K562 (cell line): ENCODE results near the gene MYO15B. TPM values are rescaled to one million over a fixed set of nuclear protein-coding genes. Genes with fewer than 3 reads are reported as not detected.

Source experiments
- ATAC-seq: fragments of 200-7000 bp; cut with Tn5 transposase; 3 replicates; pipeline ENCODE4 v1.9.1; 2020; ENCODE audit warnings: moderate library complexity
- BruUV-seq: library from RNA; stranded (reverse); fragments of 400-500 nt; replicated peaks from 2 replicates; lab custom pipeline; 2021; lab: Mats Ljungman, UMichigan
- CTCF ChIA-PET: fragments of 300-600 bp; formaldehyde crosslinking; extraction: SDS; loops from one replicate; lab custom pipeline; 2021; ENCODE audit warnings: low intra/inter-chr PET ratio; lab: Yijun Ruan, JAX
- POLR2A ChIA-PET: fragments of 300-600, 350-650 bp; sonication (Branson Sonifier 250); formaldehyde crosslinking; extraction: SDS; loops from one replicate; lab custom pipeline; 2021; ENCODE audit warnings: antibody characterized with exemption, inconsistent platforms; lab: Yijun Ruan, JAX
- DNase-seq, 4 experiments: peaks; one replicate each; pipeline versions ENCODE4 v3.0.0 to v3.0.0-alpha.2; 2011 to 2018; ENCODE audit warnings: low spot score in 3 of 4, mixed read lengths in 3 of 4; ENCODE audit errors: extremely low read depth in 1 of 4
- FAIRE-seq: peaks from 2 replicates; lab custom pipeline; 2011; peaks lifted over from hg19 to GRCh38; lab: Jason Lieb, UNC
- H2AFZ ChIP-seq: 2 replicates; pipeline ENCODE4 v1.6.0; 2011; ENCODE audit warnings: low read depth, low read length, control low read depth, inconsistent platforms
- H3K27ac ChIP-seq: fragments of 200-600 bp; 3 replicates; pipeline ENCODE4 v1.8.0; 2011; ENCODE audit warnings: low read depth, mild to moderate bottlenecking, control low read depth, inconsistent platforms, low read length, moderate library complexity, mixed read lengths; ENCODE audit errors: extremely low read depth
- H3K27me3 ChIP-seq, 2 experiments: fragments of 300-600 bp in 1 of 2; 2 replicates in 1 of 2; 3 replicates in 1 of 2; pipeline versions ENCODE4 v1.6.0 to v1.8.0; 2011; ENCODE audit warnings: inconsistent platforms in 2 of 2, low read length in 2 of 2, mild to moderate bottlenecking in 1 of 2, mixed read lengths in 1 of 2, moderate library complexity in 1 of 2; ENCODE audit not compliant: control insufficient read depth in 2 of 2, insufficient read depth in 2 of 2
- H3K36me3 ChIP-seq: fragments of 300-600 bp; 3 replicates; pipeline ENCODE4 v1.8.0; 2011; ENCODE audit warnings: mild to moderate bottlenecking, low read length, inconsistent platforms; ENCODE audit not compliant: control insufficient read depth, insufficient read depth
- H3K4me1 ChIP-seq, 2 experiments: fragments of 200-600 bp in 1 of 2; replicated peaks in 1 of 2; 2 replicates in 1 of 2; 3 replicates in 1 of 2; pipeline versions ENCODE4 v1.5.1 to v1.8.0; 2011; ENCODE audit warnings: inconsistent platforms in 2 of 2, low read length in 2 of 2, mild to moderate bottlenecking in 1 of 2, mixed read lengths in 1 of 2, moderate library complexity in 1 of 2; ENCODE audit not compliant: control insufficient read depth in 2 of 2, insufficient read depth in 2 of 2
- H3K4me2 ChIP-seq: 2 replicates; pipeline ENCODE4 v1.6.1; 2011; ENCODE audit warnings: low read length, control low read depth, inconsistent platforms, mixed read lengths; ENCODE audit not compliant: insufficient read depth
- H3K4me3 ChIP-seq: fragments of 200-600 bp; sonication (generic), shearing (Covaris generic); 2 replicates; pipeline ENCODE4 v1.5.1; 2016; ENCODE audit warnings: control low read depth, inconsistent platforms
- H3K79me2 ChIP-seq: fragments of 200-600 bp; 3 replicates; pipeline ENCODE4 v1.8.0; 2011; ENCODE audit warnings: low read length, inconsistent platforms; ENCODE audit not compliant: control insufficient read depth, insufficient read depth
- H3K9ac ChIP-seq, 2 experiments: 2 replicates each; pipeline versions ENCODE4 v1.6.0 to v1.6.1; 2011; ENCODE audit warnings: low read depth in 2 of 2, low read length in 2 of 2, control low read depth in 1 of 2, inconsistent platforms in 1 of 2, mild to moderate bottlenecking in 1 of 2, mixed read lengths in 1 of 2; ENCODE audit not compliant: insufficient read depth in 1 of 2
- H3K9me1 ChIP-seq: one replicate; pipeline ENCODE4 v1.6.0; 2011; ENCODE audit warnings: inconsistent platforms, mild to moderate bottlenecking, low read length, moderate library complexity; ENCODE audit not compliant: control insufficient read depth, insufficient read depth
- H3K9me3 ChIP-seq: replicated peaks from 2 replicates; pipeline ENCODE4 v1.5.1; 2011; ENCODE audit warnings: low read depth, low read length, inconsistent platforms; ENCODE audit not compliant: control insufficient read depth, insufficient read depth
- H4K20me1 ChIP-seq: replicated peaks from 2 replicates; pipeline ENCODE4 v1.6.1; 2011; ENCODE audit warnings: low read length, inconsistent platforms, mixed read lengths; ENCODE audit not compliant: control insufficient read depth, insufficient read depth
- AFF4 ChIP-seq: sonication (generic); formaldehyde crosslinking; IDR thresholded peaks from 2 replicates; pipeline ENCODE4 v1.8.0; 2023; ENCODE audit warnings: mild to moderate bottlenecking, missing genetic modification reagents
- KDM5B ChIP-seq: fragments of 200-600 bp; sonication (generic); IDR thresholded peaks from 2 replicates; pipeline ENCODE4 v1.6.1; 2012; ENCODE audit warnings: low read depth, mild to moderate bottlenecking, moderate library complexity, low read length, control low read depth, inconsistent platforms; ENCODE audit not compliant: insufficient replicate concordance
- NEUROD1 ChIP-seq: fragments of 150-350 bp; IDR thresholded peaks from 2 replicates; pipeline ENCODE4 v1.6.1; 2014; ENCODE audit warnings: borderline replicate concordance, low read length, low read depth; ENCODE audit not compliant: partially characterized antibody
- PCBP1 ChIP-seq: fragments of 200-400 bp; formaldehyde crosslinking; IDR thresholded peaks from 2 replicates; pipeline ENCODE4 v1.6.1; 2018; ENCODE audit warnings: mild to moderate bottlenecking, low read depth, low read length; ENCODE audit not compliant: poor library complexity, severe bottlenecking
- POLR2AphosphoS2 ChIP-seq: IDR thresholded peaks from 2 replicates; pipeline ENCODE4 v1.6.1; 2012; ENCODE audit warnings: low read length, improper control_type of control experiment
- RHOXF2B ChIP-seq: fragments of 250-450 bp; sonication (Bioruptor Pico); conservative IDR thresholded peaks from 2 replicates; pipeline ENCODE4 v1.5.1; 2021
- SIN3B ChIP-seq: fragments of 450-650 bp; IDR thresholded peaks from 2 replicates; pipeline ENCODE4 v1.6.1; 2017; ENCODE audit warnings: low read depth, mild to moderate bottlenecking, moderate library complexity
- SMC3 ChIP-seq: conservative IDR thresholded peaks from 2 replicates; pipeline ENCODE4 v1.6.1; 2011; ENCODE audit warnings: low read depth, low read length, improper control_type of control experiment; ENCODE audit not compliant: insufficient read depth
- TAF9B ChIP-seq: fragments of 450-650 bp; IDR thresholded peaks from 2 replicates; pipeline ENCODE4 v1.6.1; 2018; ENCODE audit warnings: mild to moderate bottlenecking; ENCODE audit not compliant: partially characterized antibody
- TBL1XR1 ChIP-seq, 2 experiments: IDR thresholded peaks; 2 replicates each; pipeline ENCODE4 v1.6.1; 2012; ENCODE audit warnings: improper control_type of control experiment in 2 of 2, low read length in 2 of 2, mild to moderate bottlenecking in 1 of 2
- ZNF253 ChIP-seq: fragments of 250-450 bp; sonication (Bioruptor Pico); conservative IDR thresholded peaks from 2 replicates; pipeline ENCODE4 v1.6.1; 2021; ENCODE audit warnings: mild to moderate bottlenecking
- ZNF444 ChIP-seq: fragments of 250-450 bp; sonication (Bioruptor Pico); IDR thresholded peaks from 2 replicates; pipeline ENCODE4 v1.4.0; 2020; ENCODE audit warnings: mild to moderate bottlenecking, moderate library complexity
- WGBS: fragments of 100-300 bp; shearing (Covaris generic); methylation state at CpG from one replicate; pipeline ENCODE4 v1.1.6; 2016; ENCODE audit warnings: low coverage, mixed read lengths; ENCODE audit not compliant: insufficient coverage; ENCODE audit errors: missing lambda C conversion rate; 5-methylcytosine and 5-hydroxymethylcytosine counted together
- in situ Hi-C: fragments of 300-500 bp; cut with MboI; formaldehyde crosslinking; loops from 4 replicates; pipeline ENCODE4 v1.15.0; 2018; ENCODE audit warnings: inconsistent platforms, mixed read lengths
- intact Hi-C: fragments of 100-400 bp; cut with micrococcal nuclease; formaldehyde crosslinking; loops from 2 replicates; pipeline ENCODE4 v1.14.2; 2022
- polyA plus RNA-seq, 8 experiments: library from polyadenylated mRNA; depleted of rRNA in 4 of 8; stranded (reverse) in 5 of 8; unstranded in 3 of 8; fragments of >200 nt; fragmentation: Nextera tagmentation in 2 of 8; fragmentation: Illumina TruSeq in 1 of 8; extraction: Ambion mirVana in 2 of 8; extraction: Trizol in 1 of 8; gene quantifications; 2 replicates each; pipeline versions ENCODE4 v1.2.1 to v1.2.3, GENCODE V29; 2011 to 2014; ENCODE audit warnings: inconsistent platforms in 1 of 8, missing spikeins in 1 of 8
- total RNA-seq, 7 experiments: library from RNA; depleted of rRNA in 6 of 7; stranded (reverse); fragments of >200 nt in 6 of 7; fragmentation: Illumina TruSeq in 2 of 7; extraction: Trizol in 2 of 7; gene quantifications; 2 replicates each; pipeline versions ENCODE4 v1.2.1 to v1.2.3, GENCODE V29; 2011 to 2021; ENCODE audit warnings: low replicate concordance in 1 of 7
- TF ChIP-seq, protein P1 (sequence below): fragments of 200-800 bp; sonication (Bioruptor generic); IDR thresholded peaks from 2 replicates; pipeline ENCODE4 v1.6.1; 2017; ENCODE audit warnings: missing genetic modification characterization, missing compliant biosample characterization

Gene MYO15B
- total and polyA plus RNA-seq, 9 of the 15 experiments (the other 6 are each of a cell fraction or from before 2014, with no cell fraction given) = 0.05 to 3.1 (median 0.83) TPM; not detected in 2

- no peak for ATAC-seq
- CTCF ChIA-PET = no interaction called here
Measured at GRCh38 chr17:75568412-75569255, 19.0 kb upstream of the MYO15B start.

More at GRCh38 chr17:75568412-75569255, 19.0 kb upstream of the MYO15B start:
- no peaks in the 10 kb centered on the region for H3K9me1 ChIP-seq
- intact Hi-C loops (no loop called here), in situ Hi-C loops (no loop called here)
- H2AFZ ChIP-seq = no peak overlapping the region
- no peaks in the 10 kb centered on the region for H3K79me2 ChIP-seq
- 74% methylated on average over 17 of the region's 31 CpGs for WGBS
- H3K4me3 ChIP-seq = no peak overlapping the region
- H4K20me1 ChIP-seq = no peaks in the 10 kb centered on the region
- POLR2A ChIA-PET = interaction anchor here (0.6 to 1.2 kb wide), 5 partner anchors 10 to 43 kb away, joined by 3 read pairs; no protein-coding TSS in a partner anchor
- DNase-seq (no peak), FAIRE-seq (no peak)
- no peaks in the 10 kb centered on the region for H3K27me3 ChIP-seq
- H3K27ac ChIP-seq = no peak overlapping the region
- H3K9me3 ChIP-seq = no peaks in the 10 kb centered on the region
- peaks cover 10 to 42% of the 10 kb centered on the region in 2 experiments; a peak in 4 of 5 replicates for H3K4me1 ChIP-seq
- BruUV-seq = no TSS peak
- H3K36me3 ChIP-seq = peaks cover 7% of the 10 kb centered on the region; the same call in 1 of the 3 replicates
- H3K9ac ChIP-seq = no peak overlapping the region
- TF ChIP-seq SIN3B = no peak
- TF ChIP-seq PCBP1 = no peak
- TF ChIP-seq RHOXF2B (CRISPR knock-in tag) = no peak
- TF ChIP-seq AFF4 (CRISPR knock-in tag) = no peak
- no peak for TF ChIP-seq ZNF253
- TF ChIP-seq NEUROD1 = no peak
- TF ChIP-seq KDM5B = no peak
- no peak for TF ChIP-seq TBL1XR1 (IDR thresholded peaks at IDR 0.05; ENCODE audit: low read length in 2 of 2)
- TF ChIP-seq SMC3 = no peak
- no peak for TF ChIP-seq POLR2AphosphoS2
- no peak for TF ChIP-seq ZNF444
- TF ChIP-seq, protein P1, sequence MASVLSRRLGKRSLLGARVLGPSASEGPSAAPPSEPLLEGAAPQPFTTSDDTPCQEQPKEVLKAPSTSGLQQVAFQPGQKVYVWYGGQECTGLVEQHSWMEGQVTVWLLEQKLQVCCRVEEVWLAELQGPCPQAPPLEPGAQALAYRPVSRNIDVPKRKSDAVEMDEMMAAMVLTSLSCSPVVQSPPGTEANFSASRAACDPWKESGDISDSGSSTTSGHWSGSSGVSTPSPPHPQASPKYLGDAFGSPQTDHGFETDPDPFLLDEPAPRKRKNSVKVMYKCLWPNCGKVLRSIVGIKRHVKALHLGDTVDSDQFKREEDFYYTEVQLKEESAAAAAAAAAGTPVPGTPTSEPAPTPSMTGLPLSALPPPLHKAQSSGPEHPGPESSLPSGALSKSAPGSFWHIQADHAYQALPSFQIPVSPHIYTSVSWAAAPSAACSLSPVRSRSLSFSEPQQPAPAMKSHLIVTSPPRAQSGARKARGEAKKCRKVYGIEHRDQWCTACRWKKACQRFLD (CRISPR knock-in tag) = no peak
- no peak for TF ChIP-seq TAF9B
- no peak overlapping the region for H3K4me2 ChIP-seq
